ENCODE measurements around the gene BBS1.
"Not testable (repeated sequence)": the region's sequence is repeated elsewhere in the genome, so short reads cannot be mapped to it uniquely, and the experiment has no call there.

BBS1 gene

GRCh38 chr11:66510271-66510989, at the start of gene BBS1:
TSS of gene BBS1 (plus strand) at chr11:66510635. CDS start at chr11:66510660, 25 bp downstream.
- no peak for TF ChIP-seq CTCF (IDR thresholded peaks at IDR 0.05; ENCODE audit: low read depth, low read length)
- H3K4me3 ChIP-seq (replicated peaks in 1 of 2; ENCODE audit: low read depth in 2 of 2, low read length in 2 of 2) = peak within 1 kb of the TSS; percentile 75 to 83
- peak; percentile 79 to 80 for DNase-seq (ENCODE audit: low read depth in 2 of 2)

GRCh38 chr11:66462010-66462409, 48.4 kb upstream of the BBS1 start:
- TF ChIP-seq CTCF (IDR thresholded peaks at IDR 0.05; ENCODE audit: low read depth, low read length) = no peak
- no peak overlapping the region for H3K4me3 ChIP-seq (replicated peaks in 1 of 2; ENCODE audit: low read depth in 2 of 2, low read length in 2 of 2)
- no peak for DNase-seq (ENCODE audit: low read depth in 2 of 2)

- no peak for DNase-seq (ENCODE audit: low read depth in 2 of 2)
- TF ChIP-seq CTCF (IDR thresholded peaks at IDR 0.05; ENCODE audit: low read depth, low read length) = no peak
- no peak overlapping the region for H3K4me3 ChIP-seq (replicated peaks in 1 of 2; ENCODE audit: low read depth in 2 of 2, low read length in 2 of 2)
Observed at GRCh38 chr11:66462911-66463310, 47.5 kb upstream of the BBS1 start.

GRCh38 chr11:66464116-66464515, 46.3 kb upstream of the BBS1 start:
- H3K4me3 ChIP-seq (replicated peaks in 1 of 2; ENCODE audit: low read depth in 2 of 2, low read length in 2 of 2); DNase-seq (ENCODE audit: low read depth in 2 of 2): not testable (repeated sequence)

- TF ChIP-seq CTCF (IDR thresholded peaks at IDR 0.05; ENCODE audit: low read depth, low read length) = no peak
- H3K4me3 ChIP-seq (replicated peaks in 1 of 2; ENCODE audit: low read depth in 2 of 2, low read length in 2 of 2) = no peak overlapping the region
- no peak for DNase-seq (ENCODE audit: low read depth in 2 of 2)
Observed at GRCh38 chr11:66464916-66465315, 45.5 kb upstream of the BBS1 start.

GRCh38 chr11:66465373-66466224, 44.8 kb upstream of the BBS1 start:
- no peak for DNase-seq (ENCODE audit: low read depth in 2 of 2)
- peak overlapping the region; percentile 62 to 65 for H3K4me3 ChIP-seq (replicated peaks in 1 of 2; ENCODE audit: low read depth in 2 of 2, low read length in 2 of 2)
- TF ChIP-seq CTCF (IDR thresholded peaks at IDR 0.05; ENCODE audit: low read depth, low read length) = no peak

Data from cardiac fibroblast (primary cell).